Sigmoid colon (tissue), 7 donors: ENCODE data around the gene SMG5. TPM values are rescaled to one million over a fixed set of nuclear protein-coding genes. Genes with fewer than 3 reads are reported as not detected.

Source experiments
- DNase-seq: peaks from one replicate; pipeline ENCODE4 v3.0.0-alpha.2; 2019
- H3K27ac ChIP-seq, 4 donors: fragments of 200-600 bp; sonication (generic); one replicate each; pipeline ENCODE4 v1.5.1; 2016 to 2019; ENCODE audit warnings: mild to moderate bottlenecking in 1 of 4
- H3K27me3 ChIP-seq, 3 donors: fragments of 200-600 bp; sonication (generic); one replicate each; pipeline ENCODE4 v1.5.1; 2019; ENCODE audit warnings: mild to moderate bottlenecking in 1 of 3
- H3K36me3 ChIP-seq, 4 donors: fragments of 200-600 bp; sonication (generic); one replicate each; pipeline ENCODE4 v1.5.1; 2016 to 2019
- H3K4me1 ChIP-seq, 4 donors: fragments of 200-600 bp; sonication (generic); one replicate each; pipeline ENCODE4 v1.5.1; 2017 to 2019
- H3K4me3 ChIP-seq, 4 donors: fragments of 200-600 bp; sonication (generic); one replicate each; pipeline ENCODE4 v1.5.1; 2017 to 2019; ENCODE audit warnings: mild to moderate bottlenecking in 2 of 4, moderate library complexity in 1 of 4
- H3K9me3 ChIP-seq, 4 donors: fragments of 200-600 bp in 3 of 4; sonication (generic) in 3 of 4; one replicate each; pipeline versions ENCODE4 v1.5.1 to v1.6.1; 2013 to 2019
- EP300 ChIP-seq, 4 donors: sonication (generic); formaldehyde crosslinking; IDR thresholded peaks; one replicate each; pipeline ENCODE4 v1.6.1; 2017; ENCODE audit warnings: antibody characterized with exemption in 4 of 4
- POLR2A ChIP-seq, 2 donors: fragments of 450-650 bp; IDR thresholded peaks; one replicate each; pipeline ENCODE4 v1.6.1; 2016; ENCODE audit warnings: antibody characterized with exemption in 2 of 2, mild to moderate bottlenecking in 2 of 2, moderate library complexity in 2 of 2
- POLR2AphosphoS5 ChIP-seq, 4 donors: sonication (generic); formaldehyde crosslinking; IDR thresholded peaks; one replicate each; pipeline ENCODE4 v1.6.1; 2017; ENCODE audit warnings: antibody characterized with exemption in 4 of 4
- WGBS, 2 donors: extraction: QIAGEN DNeasy Blood & Tissue Kit; methylation state at CpG; one replicate each; pipeline ENCODE4 v1.1.7; 2013; 5-methylcytosine and 5-hydroxymethylcytosine counted together
- intact Hi-C: fragments of 100-400 bp; cut with DNase I; formaldehyde crosslinking; loops from one replicate; pipeline ENCODE4 v1.15.1; 2023
- polyA plus RNA-seq, 3 donors: library from polyadenylated mRNA; stranded (reverse); fragments of 200-250 nt; gene quantifications; one replicate each; pipeline ENCODE4 v1.2.3, GENCODE V29; 2013
- total RNA-seq, 4 donors: library from RNA; depleted of rRNA; stranded (reverse); fragments of >200 nt; gene quantifications; one replicate each; pipeline ENCODE4 v1.1.0, GENCODE V29; 2016
- TF ChIP-seq, protein P1 (sequence below), 4 experiments: fragments of 450-650 bp in 3 of 4; fragments of 200-600 bp in 1 of 4; IDR thresholded peaks; one replicate each; pipeline ENCODE4 v1.5.1; 2016 to 2019; ENCODE audit warnings: antibody characterized with exemption in 4 of 4, mild to moderate bottlenecking in 3 of 4, moderate library complexity in 2 of 4
- donor health status: healthy with polysubstance abuse.
- donor health status: Bipolar disorder and iron deficiency.
- donor health status: healthy.

SMG5 gene
- total and polyA plus RNA-seq, 7 donors: 25.2 to 78.2 (median 43.9) TPM

GRCh38 chr1:156281693-156282478 lies 739 bp downstream of the SMG5 start:
- no peaks in the 10 kb centered on the region for H3K27me3 ChIP-seq
- intact Hi-C loops: no loop called here
- no peaks in the 10 kb centered on the region for H3K9me3 ChIP-seq
- peaks cover 0 to 33% (median 29%) of the 10 kb centered on the region in 4 donors for H3K4me1 ChIP-seq
- peak overlapping the region; percentile 69 to 93 (median 80) for H3K4me3 ChIP-seq
- 6 to 9% methylated on average over 22 of the region's 22 CpGs for WGBS, 2 donors
- no peak for DNase-seq
- peak overlapping the region; percentile 84 to 92 (median 90) for H3K27ac ChIP-seq
- TF ChIP-seq POLR2AphosphoS5 (IDR thresholded peaks at IDR 0.05) (no peak), POLR2A (IDR thresholded peaks at IDR 0.05) (no peak), EP300 (IDR thresholded peaks at IDR 0.05) (no peak)
- TF ChIP-seq, protein P1, sequence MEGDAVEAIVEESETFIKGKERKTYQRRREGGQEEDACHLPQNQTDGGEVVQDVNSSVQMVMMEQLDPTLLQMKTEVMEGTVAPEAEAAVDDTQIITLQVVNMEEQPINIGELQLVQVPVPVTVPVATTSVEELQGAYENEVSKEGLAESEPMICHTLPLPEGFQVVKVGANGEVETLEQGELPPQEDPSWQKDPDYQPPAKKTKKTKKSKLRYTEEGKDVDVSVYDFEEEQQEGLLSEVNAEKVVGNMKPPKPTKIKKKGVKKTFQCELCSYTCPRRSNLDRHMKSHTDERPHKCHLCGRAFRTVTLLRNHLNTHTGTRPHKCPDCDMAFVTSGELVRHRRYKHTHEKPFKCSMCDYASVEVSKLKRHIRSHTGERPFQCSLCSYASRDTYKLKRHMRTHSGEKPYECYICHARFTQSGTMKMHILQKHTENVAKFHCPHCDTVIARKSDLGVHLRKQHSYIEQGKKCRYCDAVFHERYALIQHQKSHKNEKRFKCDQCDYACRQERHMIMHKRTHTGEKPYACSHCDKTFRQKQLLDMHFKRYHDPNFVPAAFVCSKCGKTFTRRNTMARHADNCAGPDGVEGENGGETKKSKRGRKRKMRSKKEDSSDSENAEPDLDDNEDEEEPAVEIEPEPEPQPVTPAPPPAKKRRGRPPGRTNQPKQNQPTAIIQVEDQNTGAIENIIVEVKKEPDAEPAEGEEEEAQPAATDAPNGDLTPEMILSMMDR (IDR thresholded peaks at IDR 0.05): no peak
- peaks cover 3 to 20% (median 10%) of the 10 kb centered on the region in 4 donors for H3K36me3 ChIP-seq

DNA sequence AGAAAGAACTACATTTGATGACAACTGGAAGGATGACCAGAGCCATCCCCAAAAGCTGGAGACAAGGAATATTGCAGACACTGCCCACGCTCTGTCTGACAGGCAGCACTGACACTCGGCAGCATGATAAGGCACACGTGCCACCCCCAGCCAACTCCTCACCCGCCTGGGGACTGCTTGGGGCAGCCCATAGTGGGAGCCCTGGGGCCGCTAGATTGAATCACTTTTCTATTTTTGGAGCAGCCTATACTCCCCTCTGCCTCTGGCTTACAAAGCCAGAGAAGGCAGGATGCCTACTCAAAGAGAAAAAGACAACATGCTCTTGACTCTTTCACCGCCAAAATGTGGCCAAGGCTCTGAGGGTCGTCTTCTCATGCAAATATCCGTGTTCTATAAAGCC lies 1.3 kb downstream of the SMG5 start:
- no peaks in the 10 kb centered on the region for H3K27me3 ChIP-seq
- peaks cover 0 to 33% (median 29%) of the 10 kb centered on the region in 4 donors for H3K4me1 ChIP-seq
- WGBS, 2 donors: 34% methylated on average over 8 of the region's 8 CpGs
- H3K27ac ChIP-seq: peak overlapping the region in 2 of 4 donors; percentile 92
- H3K36me3 ChIP-seq: peaks cover 8 to 27% (median 13%) of the 10 kb centered on the region in 4 donors
- H3K4me3 ChIP-seq: peak overlapping the region in 2 of 4 donors; percentile 83 to 93
- intact Hi-C loops: no loop called here
- DNase-seq: no peak
- TF ChIP-seq EP300 (IDR thresholded peaks at IDR 0.05) (no peak), POLR2AphosphoS5 (IDR thresholded peaks at IDR 0.05) (no peak), POLR2A (IDR thresholded peaks at IDR 0.05) (no peak)
- TF ChIP-seq, protein P1 (IDR thresholded peaks at IDR 0.05): no peak
- H3K9me3 ChIP-seq: no peaks in the 10 kb centered on the region

- no peaks in the 10 kb centered on the region for H3K27me3 ChIP-seq
- TF ChIP-seq, protein P1 (IDR thresholded peaks at IDR 0.05): no peak
- TF ChIP-seq POLR2AphosphoS5 (IDR thresholded peaks at IDR 0.05): no peak
- peaks cover 12 to 41% (median 23%) of the 10 kb centered on the region in 4 donors for H3K36me3 ChIP-seq
- no peaks in the 10 kb centered on the region for H3K9me3 ChIP-seq
- no peak overlapping the region for H3K27ac ChIP-seq
- no peak for DNase-seq
- 88 to 90% methylated on average over 3 of the region's 3 CpGs for whole genome bisulfite sequencing, 2 donors
- H3K4me1 ChIP-seq: peaks cover 0 to 33% (median 29%) of the 10 kb centered on the region in 4 donors
- no peak overlapping the region for H3K4me3 ChIP-seq
- intact Hi-C loops: no loop called here
Measured at GRCh38 chr1:156279837-156280236, 2.8 kb downstream of the SMG5 start.

DNA sequence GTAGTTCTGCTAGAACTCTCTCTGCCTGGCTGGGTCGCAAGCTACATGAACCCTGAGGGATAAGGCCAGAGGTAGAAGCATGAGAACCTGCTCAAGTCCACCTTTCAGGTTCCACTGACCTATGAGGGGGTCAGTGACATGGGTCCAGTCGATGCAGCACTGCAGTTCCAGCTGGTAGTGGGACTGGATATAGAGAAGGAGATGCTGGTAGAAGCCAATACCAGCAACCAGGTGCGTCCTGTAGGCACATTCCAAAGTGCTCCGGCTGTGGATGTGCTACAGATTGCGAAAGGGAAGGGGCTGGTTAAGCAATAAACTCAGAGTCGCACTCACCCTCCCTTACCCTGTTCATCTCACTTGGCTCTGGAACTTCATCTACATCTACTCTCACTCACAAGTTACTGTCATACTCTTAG lies 5.7 kb downstream of the SMG5 start:
- Histone ChIP-seq H3K27ac (no peak overlapping the region), H3K4me1 (peaks cover 0 to 20% (median 13%) of the 10 kb centered on the region in 4 donors), H3K4me3 (no peak overlapping the region), H3K36me3 (peaks cover 21 to 70% (median 49%) of the 10 kb centered on the region in 4 donors), H3K9me3 (no peaks in the 10 kb centered on the region), H3K27me3 (no peaks in the 10 kb centered on the region)
- DNase-seq: no peak
- 75 to 89% methylated on average over 6 of the region's 6 CpGs for WGBS, 2 donors
- TF ChIP-seq, protein P1 (IDR thresholded peaks at IDR 0.05): no peak
- no peak for TF ChIP-seq POLR2A (IDR thresholded peaks at IDR 0.05)
- TF ChIP-seq EP300 (IDR thresholded peaks at IDR 0.05): no peak
- TF ChIP-seq POLR2AphosphoS5 (IDR thresholded peaks at IDR 0.05): no peak
- intact Hi-C loops: no loop called here
